Measurements from ENCODE around the gene ZNF213. TPM values are rescaled to one million over a fixed set of nuclear protein-coding genes. Genes with fewer than 3 reads are reported as not detected.

Gene ZNF213
- total and polyA plus RNA-seq, 2 donors (not counting 1 experiment from before 2014, with no cell fraction given), result 0.43 to 8.8 TPM

GRCh38 chr16:3115561-3115960 is 19.3 kb upstream of the ZNF213 start:
- H3K4me3 ChIP-seq (replicated peaks in 1 of 4; ENCODE audit: control extremely low read depth in 1 of 4, insufficient read depth in 1 of 4, low read depth in 3 of 4, low read length in 4 of 4), result no peak overlapping the region
- DNase-seq (ENCODE audit: low read depth in 2 of 2), result no peak
- H3K79me2 ChIP-seq (ENCODE audit: control insufficient read depth, insufficient read depth, low read length), result peaks cover 3% of the 10 kb centered on the region
- H3K4me1 ChIP-seq (ENCODE audit: control insufficient read depth, extremely low read depth, insufficient read depth, low read length), result peaks cover 4% of the 10 kb centered on the region
- H3K9me3 ChIP-seq (ENCODE audit: control insufficient read depth, insufficient read depth, low read depth, low read length), result no peaks in the 10 kb centered on the region
- peaks cover 13% of the 10 kb centered on the region for H3K36me3 ChIP-seq (ENCODE audit: control insufficient read depth, insufficient read depth, low read length)
- no peaks in the 10 kb centered on the region for H4K20me1 ChIP-seq (ENCODE audit: control insufficient read depth, extremely low read depth, insufficient read depth, low read length)
- H3K9ac ChIP-seq (ENCODE audit: insufficient read depth, low read length), result no peak overlapping the region
- H3K27me3 ChIP-seq (ENCODE audit: control insufficient read depth, insufficient read depth, low read length), result no peaks in the 10 kb centered on the region
- no peak overlapping the region for H3K4me2 ChIP-seq (ENCODE audit: extremely low read depth, insufficient read depth, low read length)
- no peak overlapping the region for H2AFZ ChIP-seq (ENCODE audit: low read length)
- no peak overlapping the region for H3K27ac ChIP-seq (ENCODE audit: insufficient read depth, low read length)
- TF ChIP-seq CTCF (conservative IDR thresholded peaks at IDR 0.05 in 1 of 2, IDR thresholded peaks at IDR 0.05 in 1 of 2; ENCODE audit: low read depth in 1 of 2, low read length in 2 of 2), result no peak
- TF ChIP-seq EZH2 (IDR thresholded peaks at IDR 0.05; ENCODE audit: low read length, missing control alignments), result no peak

- no peaks in the 10 kb centered on the region for H3K9me3 ChIP-seq (ENCODE audit: control insufficient read depth, insufficient read depth, low read depth, low read length)
- H3K4me3 ChIP-seq (replicated peaks in 1 of 4; ENCODE audit: control extremely low read depth in 1 of 4, insufficient read depth in 1 of 4, low read depth in 3 of 4, low read length in 4 of 4), result no peak overlapping the region
- no peak for DNase-seq (ENCODE audit: low read depth in 2 of 2)
- peaks cover 3% of the 10 kb centered on the region for H3K79me2 ChIP-seq (ENCODE audit: control insufficient read depth, insufficient read depth, low read length)
- no peak overlapping the region for H3K27ac ChIP-seq (ENCODE audit: insufficient read depth, low read length)
- H3K4me2 ChIP-seq (ENCODE audit: extremely low read depth, insufficient read depth, low read length), result no peak overlapping the region
- H3K9ac ChIP-seq (ENCODE audit: insufficient read depth, low read length), result no peak overlapping the region
- TF ChIP-seq EZH2 (IDR thresholded peaks at IDR 0.05; ENCODE audit: low read length, missing control alignments) (no peak), CTCF (conservative IDR thresholded peaks at IDR 0.05 in 1 of 2, IDR thresholded peaks at IDR 0.05 in 1 of 2; ENCODE audit: low read depth in 1 of 2, low read length in 2 of 2) (no peak)
- no peak overlapping the region for H2AFZ ChIP-seq (ENCODE audit: low read length)
- H4K20me1 ChIP-seq (ENCODE audit: control insufficient read depth, extremely low read depth, insufficient read depth, low read length), result no peaks in the 10 kb centered on the region
- peaks cover 4% of the 10 kb centered on the region for H3K4me1 ChIP-seq (ENCODE audit: control insufficient read depth, extremely low read depth, insufficient read depth, low read length)
- H3K27me3 ChIP-seq (ENCODE audit: control insufficient read depth, insufficient read depth, low read length), result no peaks in the 10 kb centered on the region
- H3K36me3 ChIP-seq (ENCODE audit: control insufficient read depth, insufficient read depth, low read length), result peaks cover 16% of the 10 kb centered on the region
These were observed 16.5 kb upstream of the ZNF213 start for GRCh38 chr16:3118204-3118790.

- TF ChIP-seq EZH2 (IDR thresholded peaks at IDR 0.05; ENCODE audit: low read length, missing control alignments), result no peak
- TF ChIP-seq CTCF (conservative IDR thresholded peaks at IDR 0.05 in 1 of 2, IDR thresholded peaks at IDR 0.05 in 1 of 2; ENCODE audit: low read depth in 1 of 2, low read length in 2 of 2), result no peak
- no peaks in the 10 kb centered on the region for H4K20me1 ChIP-seq (ENCODE audit: control insufficient read depth, extremely low read depth, insufficient read depth, low read length)
- H3K27ac ChIP-seq (ENCODE audit: insufficient read depth, low read length), result no peak overlapping the region
These were observed 16.0 kb upstream of the ZNF213 start for GRCh38 chr16:3118846-3119245.

More at GRCh38 chr16:3118846-3119245, 16.0 kb upstream of the ZNF213 start:
- Histone ChIP-seq H3K9me3 (ENCODE audit: control insufficient read depth, insufficient read depth, low read depth, low read length) (no peaks in the 10 kb centered on the region), H3K79me2 (ENCODE audit: control insufficient read depth, insufficient read depth, low read length) (peaks cover under 1% of the 10 kb centered on the region), H3K4me3 (replicated peaks in 1 of 4; ENCODE audit: control extremely low read depth in 1 of 4, insufficient read depth in 1 of 4, low read depth in 3 of 4, low read length in 4 of 4) (no peak overlapping the region), H3K4me2 (ENCODE audit: extremely low read depth, insufficient read depth, low read length) (no peak overlapping the region), H3K27me3 (ENCODE audit: control insufficient read depth, insufficient read depth, low read length) (no peaks in the 10 kb centered on the region), H3K9ac (ENCODE audit: insufficient read depth, low read length) (no peak overlapping the region), H3K36me3 (ENCODE audit: control insufficient read depth, insufficient read depth, low read length) (peaks cover 16% of the 10 kb centered on the region), H2AFZ (ENCODE audit: low read length) (no peak overlapping the region), H3K4me1 (ENCODE audit: control insufficient read depth, extremely low read depth, insufficient read depth, low read length) (peaks cover 4% of the 10 kb centered on the region)
- DNase-seq (ENCODE audit: low read depth in 2 of 2), result no peak
